COR-L47 (cell line): ENCODE results near the gene GPC2.
"Not testable (repeated sequence)": the region's sequence is repeated elsewhere in the genome, so short reads cannot be mapped to it uniquely, and the experiment has no call there.

Source experiments
- DNase-seq: peaks from one replicate; lab custom pipeline; 2025; lab: John Stamatoyannopoulos, UW

The GPC2 gene

GRCh38 chr7:100152404-100152803, 24.8 kb downstream of the GPC2 start:
- DNase-seq = no peak

GRCh38 chr7:100148559-100149328, 28.4 kb downstream of the GPC2 start, which contains the start of gene LAMTOR4:
LAMTOR4 (plus strand) TSS chr7:100148918; CDS start chr7:100148973, 55 bp downstream.
- peak; percentile 99 for DNase-seq

- no peak for DNase-seq
Measured at GRCh38 chr7:100148225-100148558, 29.0 kb downstream of the GPC2 start.

- no peak for DNase-seq
Measured at GRCh38 chr7:100147278-100147677, 29.9 kb downstream of the GPC2 start.

- DNase-seq = not testable (repeated sequence)
Measured at GRCh38 chr7:100146350-100146749, 30.8 kb downstream of the GPC2 start.

- no peak for DNase-seq
Measured at GRCh38 chr7:100142461-100142860, 34.7 kb downstream of the GPC2 start.

GRCh38 chr7:100141555-100141949, 35.6 kb downstream of the GPC2 start:
- DNase-seq = no peak

GRCh38 chr7:100137851-100138760, 39.1 kb downstream of the GPC2 start:
- DNase-seq = no peak

GRCh38 chr7:100132697-100133151, 44.5 kb downstream of the GPC2 start:
- peak; percentile 43 for DNase-seq

- no peak for DNase-seq
Measured at GRCh38 chr7:100132126-100132525, 45.1 kb downstream of the GPC2 start.

GRCh38 chr7:100130608-100131453, 46.4 kb downstream of the GPC2 start:
- DNase-seq = peak; percentile 46

GRCh38 chr7:100130220-100130607, 47.0 kb downstream of the GPC2 start:
- not testable (repeated sequence) for DNase-seq

- DNase-seq = no peak
Measured at GRCh38 chr7:100128637-100128963, 48.6 kb downstream of the GPC2 start.

GRCh38 chr7:100127866-100128636, 49.1 kb downstream of the GPC2 start:
- no peak for DNase-seq

- DNase-seq = peak; percentile 87
Measured at GRCh38 chr7:100126931-100127865, 50.0 kb downstream of the GPC2 start, which contains the start of gene MBLAC1. MBLAC1 (plus strand) TSS chr7:100126967; CDS start chr7:100127396, 429 bp downstream.

- no peak for DNase-seq
Measured at GRCh38 chr7:100126239-100126930, 50.8 kb downstream of the GPC2 start.

- no peak for DNase-seq
Measured at GRCh38 chr7:100124301-100125230, 52.6 kb downstream of the GPC2 start.

GRCh38 chr7:100122568-100122967, 54.6 kb downstream of the GPC2 start:
- DNase-seq = no peak
